Stimulated activated naive CD8-positive, alpha-beta T cell treated with anti-CD3 and anti-CD28 coated beads, Interleukin-15, Interleukin-2, amounts not matched to agents 100 U/mL and 50 U/mL, for 24 hours (primary cell): Measurements from ENCODE around the gene SLC35E2B.
"Not testable (repeated sequence)": the region's sequence is repeated elsewhere in the genome, so short reads cannot be mapped to it uniquely, and the experiment has no call there.

Source experiments
- ATAC-seq: fragments of 150-1000 bp; cut with Tn5 transposase; one replicate; pipeline ENCODE4 v1.10.0; 2021
- DNase-seq: peaks from one replicate; pipeline ENCODE4 v3.0.0; 2021

SLC35E2B gene

GRCh38 chr1:1639368-1639767, 53.2 kb downstream of the SLC35E2B start:
- not testable (repeated sequence) for ATAC-seq, DNase-seq

- ATAC-seq, DNase-seq: not testable (repeated sequence)
Measured at GRCh38 chr1:1638528-1638927, 54.1 kb downstream of the SLC35E2B start.

GRCh38 chr1:1637479-1637875, 55.1 kb downstream of the SLC35E2B start:
- ATAC-seq, DNase-seq: not testable (repeated sequence)

- not testable (repeated sequence) for ATAC-seq, DNase-seq
Measured at GRCh38 chr1:1636621-1637478, 55.7 kb downstream of the SLC35E2B start.

GRCh38 chr1:1634613-1635012, 58.0 kb downstream of the SLC35E2B start:
- DNase-seq, ATAC-seq: not testable (repeated sequence)

GRCh38 chr1:1633409-1633808, 59.2 kb downstream of the SLC35E2B start:
- not testable (repeated sequence) for ATAC-seq

GRCh38 chr1:1631782-1632420, 60.7 kb downstream of the SLC35E2B start, which contains the start of gene MMP23B:
Gene MMP23B, plus strand, starts transcription at chr1:1632173. Its CDS starts 46 bp downstream, at chr1:1632219.
- ATAC-seq = no peak
- DNase-seq = peak; percentile 10

More at GRCh38 chr1:1633409-1633808, 59.2 kb downstream of the SLC35E2B start:
- not testable (repeated sequence) for DNase-seq

- DNase-seq = peak; percentile 40
- ATAC-seq = no peak
Measured at GRCh38 chr1:1630965-1631781, 61.4 kb downstream of the SLC35E2B start.

GRCh38 chr1:1630191-1630964, 62.2 kb downstream of the SLC35E2B start:
- ATAC-seq (peak; percentile 62), DNase-seq (peak; percentile 92)

- peak; percentile 68 for DNase-seq
- peak; percentile 36 for ATAC-seq
Measured at GRCh38 chr1:1629430-1630190, 63.0 kb downstream of the SLC35E2B start.

GRCh38 chr1:1628754-1629429, 63.7 kb downstream of the SLC35E2B start:
- ATAC-seq (peak; percentile 15), DNase-seq (peak; percentile 58)

- DNase-seq (no peak), ATAC-seq (no peak)
Measured at GRCh38 chr1:1627829-1628753, 64.5 kb downstream of the SLC35E2B start.

GRCh38 chr1:1627261-1627828, 65.2 kb downstream of the SLC35E2B start:
- ATAC-seq = no peak
- DNase-seq = no peak

- no peak for DNase-seq
Measured at GRCh38 chr1:1626207-1627141, 66.1 kb downstream of the SLC35E2B start.

GRCh38 chr1:1625824-1626206, 66.8 kb downstream of the SLC35E2B start:
- DNase-seq (no peak), ATAC-seq (no peak)

More at GRCh38 chr1:1626207-1627141, 66.1 kb downstream of the SLC35E2B start:
- no peak for ATAC-seq

GRCh38 chr1:1625404-1625775, 67.2 kb downstream of the SLC35E2B start:
- DNase-seq (no peak), ATAC-seq (no peak)
